Activated CD4-positive, CD25-positive, alpha-beta regulatory T cell treated with anti-CD3 and anti-CD28 coated beads, Interleukin-2, amount 50 U/mL, for 24 hours (primary cell): ENCODE results near the gene GCNA.
"Not testable (repeated sequence)": the region's sequence is repeated elsewhere in the genome, so short reads cannot be mapped to it uniquely, and the experiment has no call there.

Experiments used
- ATAC-seq, 2 donors: fragments of 150-1000 bp; cut with Tn5 transposase; one replicate each; pipeline ENCODE4 v1.10.0; 2021; ENCODE audit warnings: mild to moderate bottlenecking in 1 of 2, moderate library complexity in 1 of 2

GCNA gene

GRCh38 chrX:71644406-71644805 lies 66.2 kb downstream of the GCNA start:
- not testable (repeated sequence) for ATAC-seq

- ATAC-seq, result peak; percentile 79 to 89
Measured at GRCh38 chrX:71650333-71650969, 72.2 kb downstream of the GCNA start.

GRCh38 chrX:71652405-71652804 lies 74.2 kb downstream of the GCNA start:
- ATAC-seq, result peak in 1 of 2 donors; percentile 55

- no peak for ATAC-seq
Measured at GRCh38 chrX:71653344-71653743, 75.1 kb downstream of the GCNA start.

GRCh38 chrX:71657267-71657666 lies 79.0 kb downstream of the GCNA start:
- ATAC-seq, result no peak

- no peak for ATAC-seq
Measured at GRCh38 chrX:71659342-71659741, 81.1 kb downstream of the GCNA start.

- no peak for ATAC-seq
Measured at GRCh38 chrX:71659959-71660358, 81.7 kb downstream of the GCNA start.

GRCh38 chrX:71660562-71661416 lies 82.6 kb downstream of the GCNA start:
- ATAC-seq, result no peak

- ATAC-seq, result no peak
Measured at GRCh38 chrX:71661919-71662318, 83.7 kb downstream of the GCNA start.

- not testable (repeated sequence) for ATAC-seq
Measured at GRCh38 chrX:71662654-71663053, 84.4 kb downstream of the GCNA start.
